HuH-7 (cell line): ENCODE data around the gene MYH14.

Experiments
- DNase-seq: peaks from one replicate; pipeline ENCODE4 v3.0.0; 2011; ENCODE audit warnings: low spot score

The MYH14 gene

GRCh38 chr19:50203281-50204080 is at the start of gene MYH14:
Gene MYH14, plus strand, starts transcription at chr19:50203622. Its CDS starts 6,744 bp downstream, at chr19:50210366.
- DNase-seq, result peak; percentile 90

- DNase-seq, result no peak
Measured at GRCh38 chr19:50154529-50154928, 48.9 kb upstream of the MYH14 start.

GRCh38 chr19:50155520-50156109 is 47.8 kb upstream of the MYH14 start:
- peak; percentile 27 for DNase-seq

- no peak for DNase-seq
Measured at GRCh38 chr19:50158577-50158976, 44.8 kb upstream of the MYH14 start.

GRCh38 chr19:50159078-50159477 is 44.3 kb upstream of the MYH14 start:
- DNase-seq, result no peak

GRCh38 chr19:50162988-50163387 is 40.4 kb upstream of the MYH14 start, which contains the start of gene IZUMO2:
Gene IZUMO2, minus strand, starts transcription at chr19:50163281. Its CDS starts 87 bp downstream, at chr19:50163194.
- no peak for DNase-seq

GRCh38 chr19:50167314-50167721 is 36.1 kb upstream of the MYH14 start:
- DNase-seq, result no peak

GRCh38 chr19:50171752-50172151 is 31.7 kb upstream of the MYH14 start:
- DNase-seq, result no peak

GRCh38 chr19:50172726-50173125 is 30.7 kb upstream of the MYH14 start:
- no peak for DNase-seq

- no peak for DNase-seq
Measured at GRCh38 chr19:50173127-50173526, 30.3 kb upstream of the MYH14 start.

- no peak for DNase-seq
Measured at GRCh38 chr19:50174100-50174793, 29.2 kb upstream of the MYH14 start.

GRCh38 chr19:50175924-50176323 is 27.5 kb upstream of the MYH14 start:
- DNase-seq, result no peak

GRCh38 chr19:50176775-50177174 is 26.6 kb upstream of the MYH14 start:
- no peak for DNase-seq

GRCh38 chr19:50178320-50178719 is 25.1 kb upstream of the MYH14 start:
- no peak for DNase-seq

- DNase-seq, result no peak
Measured at GRCh38 chr19:50178859-50179537, 24.4 kb upstream of the MYH14 start.

GRCh38 chr19:50181121-50181520 is 22.3 kb upstream of the MYH14 start:
- DNase-seq, result no peak

- no peak for DNase-seq
Measured at GRCh38 chr19:50184196-50184595, 19.2 kb upstream of the MYH14 start.

- DNase-seq, result no peak
Measured at GRCh38 chr19:50187937-50188336, 15.5 kb upstream of the MYH14 start.

- DNase-seq, result no peak
Measured at GRCh38 chr19:50189331-50189730, 14.1 kb upstream of the MYH14 start.

- DNase-seq, result no peak
Measured at GRCh38 chr19:50190439-50190891, 13.0 kb upstream of the MYH14 start.

GRCh38 chr19:50191216-50191615 is 12.2 kb upstream of the MYH14 start:
- DNase-seq, result no peak
